NCI-H1930 (cell line): ENCODE measurements around the gene CHRNA5.
A peak's percentile ranks its signal among the peaks of the same experiment; 100 is the strongest.

Experiments
- DNase-seq, 2 experiments: peaks; one replicate each; lab custom pipeline; 2025; lab: John Stamatoyannopoulos, UW

Gene CHRNA5

GRCh38 chr15:78620527-78621421 is 55.5 kb downstream of the CHRNA5 start, which contains the start of gene CHRNA3:
Gene CHRNA3 (minus strand): TSS chr15:78620996. CDS start chr15:78620794, 202 bp downstream.
- no peak for DNase-seq

DNA sequence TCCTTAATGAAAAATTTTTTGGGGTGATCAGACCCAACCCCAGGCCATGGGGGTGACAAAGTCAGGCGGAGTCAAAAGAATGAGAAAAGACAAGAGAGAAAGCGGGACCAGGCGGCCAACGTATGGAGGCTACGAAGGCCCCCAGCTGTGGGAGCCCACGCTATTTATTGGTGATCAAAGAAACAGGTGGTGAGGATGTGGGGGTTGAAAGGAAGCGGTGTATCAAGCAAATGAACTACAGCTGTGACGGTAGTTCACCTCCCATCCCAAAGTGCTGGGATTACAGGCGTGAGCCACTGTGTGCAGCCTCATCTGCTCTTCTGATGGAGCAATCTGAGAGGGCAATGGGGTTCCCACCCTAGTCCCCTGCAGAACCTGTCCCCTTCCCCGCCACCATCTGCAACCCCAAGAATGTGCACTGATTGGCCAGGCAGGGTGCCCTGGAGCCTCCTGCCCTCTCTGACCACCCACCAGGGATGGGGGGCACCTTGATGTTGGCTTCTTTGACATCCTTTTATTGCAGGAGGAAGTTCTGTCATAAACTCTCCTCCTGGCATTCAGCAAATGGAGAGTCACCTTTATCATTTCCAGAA is 56.6 kb downstream of the CHRNA5 start:
- DNase-seq: no peak

- DNase-seq: no peak
These were observed 58.6 kb downstream of the CHRNA5 start for GRCh38 chr15:78623786-78624497.

DNA sequence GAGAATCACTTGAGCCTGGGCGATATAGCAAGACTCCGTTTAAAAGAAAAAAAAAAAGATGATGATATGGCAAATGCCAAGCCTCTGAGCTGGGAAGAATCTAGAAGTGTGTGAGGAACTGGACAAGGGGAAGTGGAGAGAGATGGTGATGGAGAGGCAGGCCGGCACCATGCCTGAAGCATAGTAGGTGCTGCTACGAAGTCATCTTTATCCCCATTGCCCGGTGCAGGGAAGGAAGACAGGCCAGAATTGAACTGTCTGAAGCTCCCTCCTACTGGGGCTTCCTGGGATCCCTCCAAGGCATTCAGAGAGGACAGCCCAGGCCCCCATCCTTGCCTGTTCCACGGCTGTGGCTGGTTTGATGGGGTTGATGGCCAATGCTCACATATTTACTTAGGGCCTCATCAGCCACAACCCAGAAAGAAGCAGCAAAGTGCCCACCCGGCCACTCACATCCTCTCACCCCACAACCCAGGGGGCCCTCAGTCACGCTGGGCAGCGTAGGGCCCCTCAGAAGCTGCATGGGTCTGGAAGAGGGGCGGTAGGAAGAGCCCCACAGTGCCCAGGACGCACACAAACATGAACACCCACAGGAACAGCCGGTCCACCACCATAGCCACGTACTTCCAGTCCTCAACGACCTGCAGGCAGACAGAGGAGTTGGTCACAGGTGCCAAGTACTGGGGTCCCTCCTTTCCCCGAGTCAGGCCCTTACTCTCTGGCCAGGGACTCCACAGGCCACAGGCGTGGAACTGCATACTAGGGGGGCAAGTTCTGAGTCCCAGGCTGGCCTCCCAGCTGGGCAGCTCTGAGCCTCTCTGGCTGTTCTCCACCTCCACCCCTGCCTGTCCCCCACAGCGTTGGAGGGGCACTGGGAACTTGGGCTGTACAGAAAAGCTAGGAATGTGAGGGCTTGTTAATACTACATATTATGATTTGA is 59.6 kb downstream of the CHRNA5 start:
- DNase-seq: no peak

DNA sequence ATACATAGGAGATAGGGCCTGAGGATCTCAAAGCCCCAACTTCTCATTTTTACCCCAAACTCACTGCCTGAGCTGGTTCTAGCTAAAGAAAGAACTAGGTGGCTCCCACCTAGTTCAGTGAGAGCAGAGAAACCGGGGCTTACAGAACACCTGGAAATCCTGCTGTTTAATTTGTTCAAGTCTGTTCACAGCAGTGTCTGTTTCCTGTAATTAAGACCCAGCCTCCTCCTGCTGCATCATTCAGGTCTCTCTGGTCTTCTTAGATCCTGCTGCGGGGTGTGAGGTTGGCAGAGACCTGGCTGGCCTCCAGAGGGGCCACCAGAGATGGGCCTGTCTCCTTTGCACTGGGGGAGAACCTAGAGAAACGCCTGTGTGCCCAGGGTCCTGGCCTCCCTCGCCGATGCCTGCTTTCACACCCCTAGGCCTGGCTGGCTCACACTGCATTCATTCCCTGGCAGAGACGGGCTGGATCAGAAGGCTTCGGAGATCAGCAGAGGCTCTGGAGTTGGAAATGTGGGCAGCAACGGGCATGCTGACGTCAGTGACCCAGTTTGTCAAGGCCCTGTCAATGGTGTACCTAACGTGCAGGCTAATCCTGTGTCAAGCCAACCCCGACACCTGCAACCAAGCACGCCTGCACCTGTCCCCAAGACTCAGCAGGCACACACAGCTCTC is 60.4 kb downstream of the CHRNA5 start:
- DNase-seq: no peak

- DNase-seq: no peak
These were observed 61.2 kb downstream of the CHRNA5 start for GRCh38 chr15:78626381-78626995.

DNA sequence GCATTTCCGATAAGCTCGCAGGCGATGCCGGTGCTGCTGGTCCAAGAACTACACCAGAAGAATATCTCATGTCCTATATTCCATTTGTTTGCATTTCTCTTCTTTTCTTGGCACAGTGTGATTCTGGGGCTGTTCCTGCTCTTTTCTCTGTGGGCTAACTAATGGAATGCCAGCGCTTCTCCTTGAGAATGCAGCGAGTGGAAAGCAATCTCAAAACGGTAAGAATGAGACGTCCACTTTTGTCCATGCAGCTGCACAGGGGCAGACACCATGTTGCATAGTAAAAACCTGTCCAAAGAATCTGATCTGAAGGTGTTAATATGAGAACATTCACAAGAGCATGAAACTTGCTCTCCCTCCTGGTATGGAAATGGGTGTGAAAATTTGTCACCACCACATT is 62.0 kb downstream of the CHRNA5 start:
- no peak for DNase-seq

GRCh38 chr15:78628227-78628626 is 62.9 kb downstream of the CHRNA5 start:
- DNase-seq: no peak

DNA sequence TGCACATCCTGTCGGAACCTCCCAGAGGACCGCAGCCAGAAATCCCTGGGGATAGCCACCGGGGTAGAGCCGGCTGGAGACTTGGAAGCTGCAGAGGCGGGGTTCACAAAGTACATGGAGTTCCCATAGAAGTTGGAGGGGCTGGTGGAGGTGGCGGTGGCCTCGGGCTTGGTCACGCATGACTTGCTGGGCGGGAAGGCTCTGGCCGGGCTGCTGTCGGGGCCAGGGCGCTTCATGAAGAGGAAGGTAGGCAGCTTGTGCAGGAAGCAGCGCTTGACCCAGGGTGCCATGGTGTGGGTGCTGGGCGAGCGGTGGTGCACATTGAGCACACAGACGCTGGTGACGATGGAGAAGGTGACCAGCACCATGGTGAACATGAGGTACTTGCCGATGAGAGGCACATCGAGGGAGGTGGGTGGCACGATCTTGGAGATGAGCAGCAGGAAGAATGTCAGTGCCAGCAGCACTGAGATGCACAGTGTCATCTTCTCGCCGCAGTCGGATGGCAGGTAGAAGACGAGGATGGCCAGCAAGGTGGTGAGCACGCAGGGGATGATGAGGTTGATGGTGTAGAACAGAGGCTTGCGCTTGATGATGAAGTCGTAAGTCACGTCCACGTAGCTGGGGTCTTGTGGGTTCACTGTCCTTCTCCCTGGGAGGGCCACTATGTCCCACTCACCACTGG is 63.9 kb downstream of the CHRNA5 start:
- DNase-seq: no peak

- no peak for DNase-seq
These were observed 64.4 kb downstream of the CHRNA5 start for GRCh38 chr15:78629716-78630065.

GRCh38 chr15:78630886-78631633 is 65.7 kb downstream of the CHRNA5 start:
- DNase-seq: no peak

DNA sequence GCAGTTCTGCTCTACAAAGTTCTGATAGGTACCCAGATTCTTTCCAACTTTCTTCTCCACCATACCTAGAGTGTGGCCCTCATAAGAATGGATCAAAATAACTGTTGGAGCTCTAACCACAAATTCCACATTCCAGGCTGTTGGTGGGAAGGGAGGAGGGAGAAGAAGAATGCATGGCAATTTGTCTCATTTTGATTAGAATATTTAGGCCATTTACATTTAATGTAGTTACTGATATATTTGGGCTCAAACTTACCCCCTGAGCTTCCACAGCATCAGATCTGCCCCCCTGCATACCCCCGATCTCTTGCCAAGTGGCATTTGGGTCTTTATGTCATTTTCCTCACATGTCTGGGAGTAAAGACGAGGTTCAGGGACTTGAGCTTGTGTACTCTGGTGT is 68.0 kb downstream of the CHRNA5 start:
- DNase-seq: no peak

DNA sequence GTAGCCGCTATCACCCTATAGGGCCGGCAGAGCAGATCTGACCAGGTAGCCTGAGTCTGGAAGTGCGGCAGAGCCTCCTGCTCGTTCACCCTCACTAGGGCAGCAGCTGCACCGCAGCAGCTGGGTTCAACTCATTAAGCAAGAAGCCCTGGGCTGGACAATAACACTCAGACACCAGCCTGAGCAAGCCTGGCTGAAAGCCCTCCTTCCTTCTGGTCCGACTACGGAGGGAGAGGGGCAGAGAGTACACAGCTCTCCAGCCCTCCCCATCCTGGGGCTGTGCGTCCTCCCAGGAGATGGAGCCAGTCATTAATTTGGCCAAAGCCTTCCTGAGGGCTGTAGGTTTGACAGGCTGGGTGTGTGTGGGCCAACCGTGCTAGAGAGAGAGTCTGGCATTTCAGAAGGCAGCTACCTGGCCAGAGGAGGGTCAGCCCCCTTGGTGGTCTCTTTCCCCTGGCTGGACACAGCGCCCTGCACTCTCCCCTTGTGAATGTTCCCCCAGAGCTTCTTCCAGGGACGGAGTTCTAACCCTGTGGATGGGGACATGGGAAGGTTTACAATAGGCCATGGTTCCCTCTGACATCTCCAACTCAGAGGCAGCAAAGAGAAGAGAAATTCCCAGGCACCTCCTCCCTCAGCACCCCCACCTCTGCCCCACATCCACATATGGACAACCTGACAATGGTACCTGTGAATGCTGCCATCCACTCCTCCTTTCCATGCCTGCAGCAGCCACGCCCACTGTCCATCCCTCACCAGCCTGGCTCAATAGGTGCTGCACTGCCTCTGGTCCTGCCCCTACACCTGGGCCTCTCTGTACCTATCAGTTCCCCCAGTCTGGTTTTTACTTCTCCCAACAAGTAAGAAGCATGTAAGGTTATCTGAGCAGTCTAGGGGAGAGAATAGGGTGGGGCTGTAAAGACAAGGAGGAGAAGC is 69.2 kb downstream of the CHRNA5 start:
- DNase-seq: no peak

DNA sequence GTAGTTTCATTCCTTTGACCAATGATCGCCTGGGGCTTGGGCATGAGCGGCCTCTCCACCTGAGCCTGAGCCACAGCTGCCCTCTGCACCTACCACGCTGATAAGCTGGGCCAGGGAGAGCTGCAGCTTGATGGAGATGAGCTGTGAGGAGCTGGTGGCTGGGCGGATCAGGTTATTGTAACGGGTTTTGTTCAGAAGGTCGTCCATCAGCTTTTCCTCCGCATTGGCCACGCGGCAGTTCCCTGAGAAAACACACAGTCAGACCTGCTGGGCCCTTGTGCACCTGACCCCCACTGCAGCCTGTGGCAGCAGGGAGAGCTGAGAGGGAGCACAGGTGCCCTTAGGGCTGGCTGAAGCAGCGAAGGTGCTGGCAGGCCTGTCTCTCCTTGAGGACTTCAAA is 70.0 kb downstream of the CHRNA5 start:
- DNase-seq: no peak

GRCh38 chr15:78636378-78636859 is 71.1 kb downstream of the CHRNA5 start:
- no peak for DNase-seq

- no peak for DNase-seq
These were observed 72.6 kb downstream of the CHRNA5 start for GRCh38 chr15:78637776-78638435.

DNA sequence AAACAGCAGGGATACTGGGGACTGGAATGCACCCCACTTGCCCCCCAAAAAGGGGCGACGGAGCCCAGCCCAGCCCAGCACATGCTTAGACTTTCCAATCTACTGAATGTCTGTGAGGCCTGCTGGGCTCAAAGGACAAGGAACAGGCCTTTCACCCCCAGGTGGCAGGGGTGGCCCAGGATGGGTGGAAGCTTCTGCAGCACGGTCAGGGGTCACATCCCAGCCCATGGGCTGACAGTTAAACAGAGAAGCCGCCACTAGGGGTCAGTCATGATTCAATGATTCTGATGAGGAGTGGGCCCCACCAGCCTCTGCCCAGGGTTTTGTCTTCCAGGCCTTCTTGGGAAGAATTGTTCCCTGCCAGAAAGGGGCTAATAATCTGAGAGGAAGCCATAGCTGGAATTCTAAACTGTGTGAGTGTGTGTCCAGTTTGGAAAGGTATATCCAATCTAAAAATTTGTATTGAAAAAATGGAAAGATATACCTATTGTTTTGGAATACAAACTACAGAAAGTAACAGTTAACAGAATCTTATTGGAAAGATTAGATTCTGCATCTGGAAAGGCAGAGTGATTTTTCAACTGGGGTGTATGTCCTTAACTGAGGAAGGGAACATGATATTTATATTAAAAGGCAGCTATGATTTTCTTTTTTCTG is 73.5 kb downstream of the CHRNA5 start:
- peak; percentile 30 to 34 for DNase-seq
